Activated CD8-positive, alpha-beta memory T cell treated with anti-CD3 and anti-CD28 coated beads, Interleukin-2, amount 50 U/mL, for 48 hours (primary cell): Measurements from ENCODE around the gene EXOC4.

ENCODE experiments used
- DNase-seq: peaks from one replicate; pipeline ENCODE4 v3.0.0-alpha.2; 2020

The EXOC4 gene

GRCh38 chr7:133679977-133680376 is 427.1 kb downstream of the EXOC4 start:
- no peak for DNase-seq

DNA sequence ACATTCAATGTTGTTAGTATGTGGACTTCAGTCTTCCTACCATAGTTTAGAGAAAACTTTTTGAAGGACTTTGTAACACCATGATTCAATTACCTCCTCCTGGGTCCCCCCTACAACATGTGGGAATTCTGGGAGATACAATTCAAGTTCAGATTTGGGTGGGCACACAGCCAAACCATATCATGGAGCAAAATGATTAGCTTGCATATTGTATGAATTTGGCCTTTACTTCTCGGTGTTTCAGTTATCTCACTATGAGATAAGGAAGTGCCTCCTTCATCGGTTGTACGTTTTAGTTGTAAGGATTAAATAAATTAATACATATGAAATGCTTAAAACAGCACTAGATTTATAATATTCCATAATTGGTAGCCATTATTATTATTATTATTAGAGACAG is 428.7 kb downstream of the EXOC4 start:
- DNase-seq, result no peak

GRCh38 chr7:133682364-133683181 is 429.7 kb downstream of the EXOC4 start:
- no peak for DNase-seq

- DNase-seq, result no peak
These were observed 430.2 kb downstream of the EXOC4 start for GRCh38 chr7:133683182-133683454.

GRCh38 chr7:133688483-133689239 is 435.8 kb downstream of the EXOC4 start:
- DNase-seq, result no peak

DNA sequence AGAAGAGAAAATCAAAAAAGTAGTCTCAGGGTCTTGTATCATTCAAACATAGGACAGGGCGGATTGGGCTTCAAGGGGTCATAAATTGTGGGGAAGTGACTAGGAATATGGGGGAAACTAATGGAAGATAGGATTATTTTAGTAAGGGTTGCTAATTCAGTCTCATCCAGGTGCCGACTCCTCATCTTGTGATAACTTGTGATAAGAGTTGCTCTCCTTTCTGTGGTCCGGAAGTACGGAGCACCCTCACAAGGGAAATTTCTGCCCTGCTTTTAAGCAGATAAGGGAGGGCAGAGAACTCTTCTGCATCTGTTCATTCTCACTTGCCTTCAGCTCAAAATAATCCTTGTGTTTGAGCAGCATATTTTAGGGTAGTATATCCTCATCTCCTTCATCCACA is 437.9 kb downstream of the EXOC4 start:
- no peak for DNase-seq

- no peak for DNase-seq
These were observed 439.1 kb downstream of the EXOC4 start for GRCh38 chr7:133691727-133692610.

DNA sequence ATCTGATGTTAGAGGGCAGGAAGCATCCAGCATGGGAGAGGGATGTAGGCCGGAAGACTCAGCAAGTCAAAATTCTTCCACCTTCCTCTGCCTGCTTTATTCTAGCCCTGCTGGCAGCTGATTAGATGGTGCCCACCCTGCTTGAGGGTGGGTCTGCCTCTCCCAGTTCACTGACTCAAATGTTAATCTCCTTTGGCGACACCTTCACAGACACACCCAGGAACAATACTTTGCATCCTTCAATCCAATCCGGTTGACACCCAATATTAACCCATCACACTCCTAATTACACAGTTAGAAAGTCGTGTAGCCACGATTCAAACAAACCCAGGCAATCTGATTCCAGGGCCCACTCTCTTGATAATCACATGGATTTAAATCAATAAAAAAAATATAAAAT is 440.4 kb downstream of the EXOC4 start:
- DNase-seq, result no peak

GRCh38 chr7:133696056-133696455 is 443.2 kb downstream of the EXOC4 start:
- no peak for DNase-seq

GRCh38 chr7:133697585-133697984 is 444.7 kb downstream of the EXOC4 start:
- DNase-seq, result no peak

DNA sequence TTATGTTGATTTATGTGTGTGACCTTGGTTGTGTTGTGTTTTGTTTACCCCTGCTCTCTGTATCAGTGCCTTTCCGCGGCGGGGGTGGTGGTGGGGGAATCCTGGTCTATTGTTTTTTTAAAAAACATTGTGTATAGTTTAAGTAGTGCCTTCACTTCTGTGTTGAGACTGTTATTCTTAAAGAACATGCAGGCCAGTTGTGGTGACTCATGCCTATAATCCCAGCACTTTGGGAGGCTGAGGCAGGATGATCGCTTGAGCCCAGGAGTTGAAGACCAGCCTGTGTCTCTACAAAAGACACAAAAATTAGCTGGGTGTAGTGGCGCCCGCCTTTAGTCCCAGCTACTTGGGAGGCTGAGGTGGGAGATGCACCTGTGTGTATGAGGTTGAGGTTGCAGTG is 445.2 kb downstream of the EXOC4 start:
- DNase-seq, result no peak

DNA sequence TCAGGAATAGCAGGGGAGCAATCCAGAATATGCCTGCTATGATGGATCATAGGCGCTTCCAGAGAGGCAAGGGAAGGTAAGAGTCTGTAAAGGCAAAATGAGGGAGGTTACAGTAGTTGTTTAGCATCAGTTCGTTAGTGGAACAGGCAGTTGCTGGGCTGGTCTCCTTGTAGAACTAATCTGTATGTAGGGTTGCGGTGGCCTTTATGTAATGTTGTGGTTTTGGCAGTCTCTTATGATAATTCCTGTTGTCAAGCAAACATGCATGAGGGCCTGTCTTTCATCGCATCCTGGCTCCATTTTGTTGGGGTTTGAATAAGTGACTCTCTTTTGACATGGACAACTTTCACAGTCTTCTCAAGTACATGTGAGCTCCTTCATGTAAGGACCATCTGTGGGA is 446.5 kb downstream of the EXOC4 start:
- DNase-seq, result no peak

DNA sequence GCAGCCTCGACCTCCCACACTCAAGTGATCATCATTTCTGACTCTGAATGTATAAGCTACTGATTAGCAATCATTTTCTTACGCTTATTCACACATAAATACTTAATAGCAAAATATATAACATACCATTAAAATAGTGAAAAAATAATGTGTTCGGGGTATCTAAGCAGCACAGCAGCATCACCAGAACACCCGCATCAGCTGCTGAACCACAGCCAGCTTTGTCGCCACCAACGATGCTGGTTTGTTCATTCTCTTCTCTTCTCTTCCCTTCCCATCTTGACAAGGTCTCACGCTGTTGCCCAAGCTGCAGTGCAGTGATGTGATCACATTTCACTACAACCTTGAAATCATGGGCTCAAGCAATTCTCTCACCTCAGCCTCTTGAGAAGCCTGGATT is 449.2 kb downstream of the EXOC4 start:
- no peak for DNase-seq

DNA sequence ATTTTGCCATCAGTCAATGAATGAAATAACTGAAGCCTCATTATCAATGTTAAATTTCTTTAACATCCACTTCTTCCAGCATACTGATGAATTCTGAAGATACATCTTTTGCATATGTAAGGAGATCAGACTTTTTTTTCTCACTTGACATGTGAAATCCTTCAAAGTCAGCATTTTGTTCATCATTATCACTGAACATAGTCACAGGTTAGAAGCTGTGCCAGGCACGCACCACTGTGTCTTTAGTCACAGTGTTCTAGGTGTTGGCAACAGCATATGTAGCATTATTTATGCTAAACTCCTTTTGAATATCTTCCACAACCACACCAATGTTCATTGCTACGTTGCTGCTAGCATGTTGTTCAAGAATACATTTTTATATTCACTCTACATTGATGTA is 450.1 kb downstream of the EXOC4 start:
- DNase-seq, result no peak

GRCh38 chr7:133703547-133703946 is 450.7 kb downstream of the EXOC4 start:
- no peak for DNase-seq

DNA sequence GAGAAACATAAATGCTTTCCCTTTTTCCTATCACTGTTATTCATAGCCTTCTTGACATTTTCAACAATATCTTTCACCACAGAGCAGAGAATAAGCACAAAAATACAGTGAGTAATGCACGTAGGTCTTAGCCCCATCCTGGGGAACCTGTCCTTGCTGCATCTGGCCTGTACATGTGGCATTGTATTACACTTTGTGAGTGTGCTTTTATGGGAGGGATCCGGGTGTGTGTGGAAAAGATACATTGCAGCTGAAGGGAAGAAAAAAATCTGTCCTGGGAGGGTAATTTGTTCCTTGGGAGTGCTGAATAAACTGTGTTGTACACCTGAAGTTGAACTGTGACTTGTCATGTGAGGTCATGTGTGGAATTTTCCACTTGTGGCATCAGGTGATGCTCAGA is 451.6 kb downstream of the EXOC4 start:
- no peak for DNase-seq

GRCh38 chr7:133705596-133705995 is 452.7 kb downstream of the EXOC4 start:
- DNase-seq, result no peak

GRCh38 chr7:133706016-133706415 is 453.1 kb downstream of the EXOC4 start:
- DNase-seq, result no peak

DNA sequence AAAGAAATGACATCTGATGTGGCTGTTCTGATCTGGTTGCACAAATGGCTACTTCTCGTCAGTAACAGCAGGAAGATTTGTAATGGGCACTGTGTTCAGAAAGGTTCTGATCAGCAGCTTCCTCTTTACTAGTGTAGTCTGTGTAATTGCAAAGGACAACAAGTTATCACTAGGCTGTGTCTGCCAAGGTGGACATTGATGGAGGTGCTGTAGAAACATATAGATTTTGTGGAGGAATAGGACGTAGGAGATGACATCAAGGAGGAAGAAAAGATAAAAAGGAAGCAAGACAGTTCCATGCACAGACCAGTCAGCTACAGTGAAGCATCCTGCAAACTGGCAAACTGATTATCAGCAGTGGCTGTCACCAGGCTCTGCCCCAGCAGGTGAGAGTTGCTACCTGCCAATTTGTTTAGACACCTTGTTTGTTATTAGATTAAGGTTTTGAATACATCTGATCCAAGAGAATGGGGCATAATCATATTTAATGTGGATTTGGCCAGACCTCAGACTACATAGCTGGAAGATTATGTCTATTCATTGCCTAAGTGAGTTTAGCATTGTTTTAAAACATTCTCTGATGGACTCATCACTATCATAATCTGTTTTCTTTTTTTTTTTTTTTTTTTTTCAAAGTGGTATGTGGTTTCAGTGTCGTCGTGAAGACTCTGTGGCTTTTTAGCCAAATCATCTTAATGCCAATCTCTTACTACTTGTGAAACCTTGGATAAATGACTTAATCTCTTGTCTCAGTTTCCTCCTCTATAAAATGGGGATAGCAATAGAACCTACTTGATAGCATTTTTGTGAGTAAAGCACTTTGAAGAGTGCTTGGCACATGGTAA is 456.4 kb downstream of the EXOC4 start:
- DNase-seq, result no peak

GRCh38 chr7:133712544-133712943 is 459.7 kb downstream of the EXOC4 start:
- DNase-seq, result no peak

DNA sequence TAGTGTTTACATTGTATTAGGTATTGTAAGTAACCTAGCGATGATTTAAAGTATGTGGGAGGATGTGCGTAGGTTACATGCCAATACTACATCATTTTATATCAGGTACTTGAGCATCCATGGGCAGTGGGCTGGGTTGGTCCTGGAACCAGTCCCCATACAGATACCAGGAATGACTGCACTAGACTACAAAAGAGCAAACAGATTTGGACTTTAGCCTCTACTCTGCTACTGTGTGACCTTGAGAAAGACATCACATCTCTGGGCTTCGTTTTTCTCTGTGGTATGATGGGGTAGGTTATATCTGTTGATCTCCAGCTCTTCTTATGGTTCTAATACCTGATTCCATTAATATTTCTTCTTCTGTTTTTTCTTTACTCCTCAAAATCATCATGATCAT is 461.8 kb downstream of the EXOC4 start:
- DNase-seq, result no peak

GRCh38 chr7:133718131-133718530 is 465.3 kb downstream of the EXOC4 start:
- DNase-seq, result no peak

DNA sequence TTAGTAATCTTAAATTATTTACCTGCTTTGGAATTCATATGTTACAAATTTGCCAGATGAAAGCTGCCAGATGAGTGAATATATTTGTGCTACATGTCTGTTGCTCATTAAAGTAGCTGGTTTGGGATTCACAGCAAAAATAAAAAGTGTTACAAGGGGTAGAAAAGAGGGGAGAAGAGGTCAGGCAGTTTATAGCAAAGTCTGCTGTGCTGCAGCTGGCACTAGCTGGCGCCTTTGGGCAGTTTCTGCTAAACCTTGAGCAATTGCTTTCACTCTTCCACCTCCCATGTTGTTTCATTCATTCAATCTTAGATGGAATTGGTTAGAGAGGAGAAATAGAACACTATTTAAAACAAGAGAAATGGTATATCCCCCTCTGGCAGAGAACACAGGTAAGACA is 470.2 kb downstream of the EXOC4 start:
- no peak for DNase-seq
